GM18868 (cell line): ENCODE data around the gene NCKAP5.
"Not testable (repeated sequence)": the region's sequence is repeated elsewhere in the genome, so short reads cannot be mapped to it uniquely, and the experiment has no call there.

Source experiments
- ATAC-seq: cut with Tn5 transposase; IDR thresholded peaks from one replicate; pipeline ENCODE4 v1.9.1; 2021; ENCODE audit warnings: mild to moderate bottlenecking, moderate library complexity; ENCODE audit not compliant: unreplicated experiment

The NCKAP5 gene

GRCh38 chr2:133235968-133236367, 332.3 kb downstream of the NCKAP5 start:
- no peak for ATAC-seq

- ATAC-seq = no peak
These were observed 335.7 kb downstream of the NCKAP5 start for GRCh38 chr2:133232556-133232955.

- no peak for ATAC-seq
These were observed 337.0 kb downstream of the NCKAP5 start for GRCh38 chr2:133231264-133231663.

- no peak for ATAC-seq
These were observed 338.3 kb downstream of the NCKAP5 start for GRCh38 chr2:133229974-133230373.

- no peak for ATAC-seq
These were observed 345.0 kb downstream of the NCKAP5 start for GRCh38 chr2:133223226-133223625.

- no peak for ATAC-seq
These were observed 346.9 kb downstream of the NCKAP5 start for GRCh38 chr2:133221398-133221797.

GRCh38 chr2:133218204-133218603, 350.1 kb downstream of the NCKAP5 start:
- ATAC-seq = no peak

- ATAC-seq = no peak
These were observed 352.8 kb downstream of the NCKAP5 start for GRCh38 chr2:133215477-133215876.

- no peak for ATAC-seq
These were observed 354.6 kb downstream of the NCKAP5 start for GRCh38 chr2:133213651-133214050.

GRCh38 chr2:133209325-133209724, 358.9 kb downstream of the NCKAP5 start:
- no peak for ATAC-seq

- not testable (repeated sequence) for ATAC-seq
These were observed 361.6 kb downstream of the NCKAP5 start for GRCh38 chr2:133206666-133207065.

- ATAC-seq = no peak
These were observed 363.8 kb downstream of the NCKAP5 start for GRCh38 chr2:133204421-133204820.

- ATAC-seq = no peak
These were observed 367.4 kb downstream of the NCKAP5 start for GRCh38 chr2:133200684-133201421.

- no peak for ATAC-seq
These were observed 369.6 kb downstream of the NCKAP5 start for GRCh38 chr2:133198678-133199077.

GRCh38 chr2:133197156-133197555, 371.1 kb downstream of the NCKAP5 start:
- ATAC-seq = no peak

- no peak for ATAC-seq
These were observed 373.4 kb downstream of the NCKAP5 start for GRCh38 chr2:133194777-133195335.

- ATAC-seq = no peak
These were observed 374.0 kb downstream of the NCKAP5 start for GRCh38 chr2:133194362-133194655.

- no peak for ATAC-seq
These were observed 374.5 kb downstream of the NCKAP5 start for GRCh38 chr2:133193544-133194361.

- no peak for ATAC-seq
These were observed 376.2 kb downstream of the NCKAP5 start for GRCh38 chr2:133192028-133192427.

- ATAC-seq = no peak
These were observed 391.1 kb downstream of the NCKAP5 start for GRCh38 chr2:133177196-133177595.

GRCh38 chr2:133175926-133176325, 392.3 kb downstream of the NCKAP5 start:
- no peak for ATAC-seq

- ATAC-seq = no peak
These were observed 395.0 kb downstream of the NCKAP5 start for GRCh38 chr2:133173224-133173623.
